ENCODE data around the gene BRMS1.
"Not testable (repeated sequence)": the region's sequence is repeated elsewhere in the genome, so short reads cannot be mapped to it uniquely, and the experiment has no call there.

BRMS1 gene

GRCh38 chr11:66363805-66364535, 19.1 kb upstream of the BRMS1 start:
- FAIRE-seq (peak; percentile 86), DNase-seq (ENCODE audit: insufficient read length, low spot score) (peak; percentile 64)

DNA sequence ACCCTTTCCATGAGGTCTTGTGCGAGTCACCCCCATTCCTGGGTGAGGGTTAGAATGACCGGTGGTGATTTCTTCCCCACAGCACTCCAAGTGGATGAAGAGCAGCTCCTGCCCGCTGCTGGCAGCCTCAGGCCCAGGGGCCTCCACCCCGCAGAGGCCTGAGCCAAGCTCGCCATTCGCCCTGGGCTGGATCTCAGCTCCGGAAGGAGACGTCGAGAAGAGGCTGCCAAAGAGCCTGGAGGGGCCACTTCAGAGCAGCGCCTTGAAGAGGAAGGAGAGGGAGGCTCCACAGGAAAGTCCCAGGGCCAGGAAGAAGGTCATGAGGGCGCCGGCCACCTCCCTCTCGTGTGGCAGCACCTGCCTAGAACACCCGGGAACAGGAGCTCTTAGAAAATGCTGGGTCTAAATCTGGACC, 18.3 kb upstream of the BRMS1 start:
- no peak for DNase-seq (ENCODE audit: insufficient read length, low spot score)

DNA sequence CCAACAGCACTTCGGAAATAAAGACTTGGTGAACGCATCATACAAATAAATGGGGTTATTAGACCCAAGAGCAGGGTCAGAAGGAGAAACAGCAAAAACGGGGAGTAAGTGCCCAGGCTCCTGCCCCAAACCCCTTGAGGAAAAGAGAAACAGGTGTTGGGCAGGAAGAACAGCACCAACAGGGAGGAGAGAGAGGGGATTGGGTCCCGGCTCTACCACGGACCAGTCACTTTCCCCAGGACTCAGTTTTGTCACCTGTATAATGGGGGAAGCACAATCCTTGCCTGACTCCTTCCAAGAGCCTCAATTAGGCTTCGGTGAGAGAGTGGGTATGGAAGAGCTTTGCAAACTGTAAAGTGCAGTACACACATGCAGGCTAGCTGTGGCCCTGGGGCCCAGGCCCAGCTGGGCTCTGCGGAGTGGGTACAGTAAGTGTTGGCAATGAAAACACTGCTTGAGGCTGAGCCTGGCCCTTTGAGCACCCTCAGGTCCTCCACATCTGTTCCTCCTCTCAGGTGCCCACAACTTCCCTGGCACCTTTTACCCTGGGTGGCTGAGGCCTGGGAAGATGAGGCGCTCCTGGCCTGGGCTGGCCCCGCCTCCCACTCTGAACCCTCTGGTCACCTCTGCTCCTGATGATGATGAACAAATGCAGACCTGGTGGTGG, 17.7 kb upstream of the BRMS1 start:
- FAIRE-seq (peak; percentile 52), DNase-seq (ENCODE audit: insufficient read length, low spot score) (no peak)

More for the DNA sequence above, 18.3 kb upstream of the BRMS1 start:
- FAIRE-seq = no peak

GRCh38 chr11:66361502-66361941, 16.6 kb upstream of the BRMS1 start:
- no peak for DNase-seq (ENCODE audit: insufficient read length, low spot score)
- no peak for FAIRE-seq

GRCh38 chr11:66360406-66361073, 15.6 kb upstream of the BRMS1 start:
- no peak for FAIRE-seq
- DNase-seq (ENCODE audit: insufficient read length, low spot score) = no peak

DNA sequence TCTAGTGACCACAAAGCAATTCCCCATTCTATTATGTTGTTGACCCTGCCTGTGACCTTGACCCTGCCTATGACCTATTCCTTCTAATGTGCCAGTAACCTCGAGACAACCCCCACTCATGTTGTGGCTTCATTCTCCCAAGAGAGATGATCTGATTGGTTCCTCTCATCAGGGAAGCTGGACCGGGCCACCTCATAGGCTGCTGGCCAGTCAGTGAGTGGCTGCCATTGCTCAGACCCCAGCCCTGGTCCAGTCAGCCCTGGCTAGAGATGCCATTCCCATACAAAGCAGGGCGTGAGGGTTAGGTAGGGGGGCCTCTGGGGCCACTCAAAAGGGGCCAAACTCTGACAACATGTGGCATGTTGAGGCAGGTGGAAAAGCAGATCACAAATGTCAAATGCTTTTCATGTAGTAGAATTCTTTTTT, 14.8 kb upstream of the BRMS1 start:
- DNase-seq (ENCODE audit: insufficient read length, low spot score) (no peak), FAIRE-seq (no peak)

- FAIRE-seq; DNase-seq (ENCODE audit: insufficient read length, low spot score): not testable (repeated sequence)
Measured at GRCh38 chr11:66350560-66351235, 5.8 kb upstream of the BRMS1 start.

DNA sequence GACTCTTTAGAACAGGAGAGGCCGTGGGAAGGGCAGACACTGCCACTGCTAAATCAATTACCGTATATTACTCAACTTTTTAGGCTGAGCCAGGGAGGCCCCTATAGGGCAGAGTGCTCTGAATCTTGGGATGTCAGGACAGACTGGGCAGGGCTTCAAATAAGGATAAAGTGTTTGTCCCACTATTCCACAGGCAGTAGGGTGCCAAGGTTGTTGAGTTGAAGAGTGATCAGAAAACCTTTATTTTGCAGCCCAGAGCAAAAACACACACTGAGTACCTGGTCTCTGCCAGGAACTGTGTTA, 4.1 kb upstream of the BRMS1 start:
- FAIRE-seq (no peak), DNase-seq (ENCODE audit: insufficient read length, low spot score) (no peak)

DNA sequence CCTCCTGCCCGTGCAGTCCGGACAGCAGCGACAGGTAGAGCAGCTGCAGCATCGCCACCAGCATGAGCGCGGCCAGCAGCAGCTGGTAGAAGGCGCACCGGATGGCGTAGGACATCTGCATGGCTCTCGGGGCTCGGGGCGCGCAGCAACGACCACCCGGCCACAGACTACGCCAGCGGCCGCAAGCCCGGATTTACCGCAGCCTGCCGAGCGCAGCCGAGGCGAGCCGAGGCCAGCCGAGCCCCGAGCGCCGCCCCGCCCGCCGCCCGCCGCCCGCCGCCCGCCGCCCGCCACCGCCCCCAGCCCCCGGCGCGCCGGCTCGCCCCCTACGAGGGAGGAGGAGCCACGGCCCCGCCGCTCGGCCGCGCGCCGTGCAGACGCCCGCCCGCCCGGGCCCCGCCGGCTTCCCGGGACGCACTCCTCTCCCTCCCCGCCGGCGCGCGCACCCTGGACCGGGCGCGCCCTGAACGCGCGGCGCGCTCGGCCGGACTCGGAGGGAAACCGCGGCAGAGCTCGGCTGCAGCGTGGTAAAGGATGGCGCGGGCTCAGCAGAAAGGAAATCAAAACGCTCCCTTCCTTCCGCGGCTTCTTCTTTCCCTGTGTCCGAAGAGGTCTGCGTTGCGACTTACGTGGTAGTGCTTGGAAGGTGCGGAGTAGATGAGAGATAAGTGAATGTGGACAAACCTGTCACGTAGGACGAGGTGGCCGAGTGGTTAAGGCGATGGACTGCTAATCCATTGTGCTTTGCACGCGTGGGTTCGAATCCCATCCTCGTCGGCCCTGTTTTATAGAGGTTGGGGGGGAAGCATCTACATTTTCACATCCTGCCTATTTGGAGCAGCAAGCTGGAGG, 2.7 kb upstream of the BRMS1 start, which contains the start of gene B4GAT1:
TSS of gene B4GAT1 (minus strand) at position 205 of the 852 bp plus-strand sequence. CDS start at position 121, 84 bp downstream.
- peak; percentile 70 for DNase-seq (ENCODE audit: insufficient read length, low spot score)
- FAIRE-seq = peak; percentile 91

GRCh38 chr11:66346476-66347424, 1.8 kb upstream of the BRMS1 start:
- FAIRE-seq (peak; percentile 80), DNase-seq (ENCODE audit: insufficient read length, low spot score) (no peak)

- FAIRE-seq (no peak), DNase-seq (ENCODE audit: insufficient read length, low spot score) (no peak)
Measured at GRCh38 chr11:66345316-66345649, 379 bp upstream of the BRMS1 start.

- FAIRE-seq (no peak), DNase-seq (ENCODE audit: insufficient read length, low spot score) (no peak)
Measured at GRCh38 chr11:66343176-66343575, 1.7 kb downstream of the BRMS1 start.

GRCh38 chr11:66341502-66342126, 3.3 kb downstream of the BRMS1 start:
- DNase-seq (ENCODE audit: insufficient read length, low spot score) (no peak), FAIRE-seq (peak; percentile 87)

- no peak for DNase-seq (ENCODE audit: insufficient read length, low spot score)
- no peak for FAIRE-seq
Measured at GRCh38 chr11:66340596-66341501, 4.1 kb downstream of the BRMS1 start.

DNA sequence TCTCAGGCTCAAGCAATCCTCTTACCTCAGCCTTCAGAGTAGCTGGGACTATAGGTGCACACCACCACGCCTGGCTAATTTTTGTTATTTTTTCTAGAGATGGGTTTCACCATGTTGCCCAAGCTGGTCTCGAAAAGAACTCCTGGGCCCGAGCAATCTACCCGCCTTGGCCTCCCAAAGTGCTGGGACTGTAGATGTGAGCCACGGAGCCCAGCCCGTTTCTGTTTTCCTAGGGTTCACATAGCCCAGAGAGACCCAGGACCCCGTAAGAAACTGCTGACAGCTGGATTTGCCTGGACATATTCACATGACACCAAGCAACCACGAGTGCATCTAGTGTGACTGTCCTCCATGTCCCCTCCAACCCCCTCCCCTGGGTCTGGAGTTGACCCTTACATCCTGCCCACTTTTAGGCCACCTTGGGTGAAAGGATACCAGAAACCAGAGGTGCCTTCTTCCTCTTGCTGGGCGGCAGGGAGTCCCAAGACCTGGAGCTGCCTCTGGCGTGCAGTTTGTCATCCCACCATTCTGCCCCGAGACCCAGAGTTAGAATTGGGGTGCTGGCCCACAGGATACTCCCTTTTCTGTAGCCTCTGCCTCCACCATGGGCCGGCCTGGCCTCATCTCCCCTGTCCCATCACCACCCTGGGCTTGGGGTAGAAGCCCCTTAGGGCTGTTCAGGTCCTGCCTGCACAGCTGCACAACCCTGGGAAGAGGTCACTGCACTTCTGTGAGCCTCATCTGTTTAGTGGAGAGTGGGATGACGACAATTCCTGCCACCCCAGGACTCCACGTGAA, 5.0 kb downstream of the BRMS1 start:
- DNase-seq (ENCODE audit: insufficient read length, low spot score) (no peak), FAIRE-seq (peak; percentile 4)

GRCh38 chr11:66339162-66339675, 5.7 kb downstream of the BRMS1 start:
- no peak for DNase-seq (ENCODE audit: insufficient read length, low spot score)
- peak; percentile 54 for FAIRE-seq

Measured in HTR-8/SVneo (cell line).